IPS-18a (cell line): Measurements from ENCODE around the gene ITPR2.

ENCODE experiments used
- H3K27ac ChIP-seq: one replicate; pipeline ENCODE4 v1.5.1; 2013; ENCODE audit warnings: low read length
- H3K27me3 ChIP-seq: one replicate; pipeline ENCODE4 v1.6.1; 2013; ENCODE audit warnings: mild to moderate bottlenecking, low read length; ENCODE audit not compliant: control insufficient read depth, insufficient read depth
- H3K36me3 ChIP-seq: one replicate; pipeline ENCODE4 v1.6.1; 2013; ENCODE audit warnings: low read depth, low read length; ENCODE audit not compliant: control insufficient read depth
- H3K4me1 ChIP-seq: one replicate; pipeline ENCODE4 v1.6.1; 2013; ENCODE audit warnings: low read depth, low read length; ENCODE audit not compliant: control insufficient read depth
- H3K4me3 ChIP-seq: one replicate; pipeline ENCODE4 v1.5.1; 2013; ENCODE audit warnings: low read length
- H3K9ac ChIP-seq: one replicate; pipeline ENCODE4 v1.6.1; 2013; ENCODE audit warnings: mild to moderate bottlenecking, low read length, moderate library complexity
- H3K9me3 ChIP-seq: one replicate; pipeline ENCODE4 v1.6.1; 2013; ENCODE audit warnings: low read depth, low read length; ENCODE audit not compliant: control insufficient read depth

The ITPR2 gene

DNA sequence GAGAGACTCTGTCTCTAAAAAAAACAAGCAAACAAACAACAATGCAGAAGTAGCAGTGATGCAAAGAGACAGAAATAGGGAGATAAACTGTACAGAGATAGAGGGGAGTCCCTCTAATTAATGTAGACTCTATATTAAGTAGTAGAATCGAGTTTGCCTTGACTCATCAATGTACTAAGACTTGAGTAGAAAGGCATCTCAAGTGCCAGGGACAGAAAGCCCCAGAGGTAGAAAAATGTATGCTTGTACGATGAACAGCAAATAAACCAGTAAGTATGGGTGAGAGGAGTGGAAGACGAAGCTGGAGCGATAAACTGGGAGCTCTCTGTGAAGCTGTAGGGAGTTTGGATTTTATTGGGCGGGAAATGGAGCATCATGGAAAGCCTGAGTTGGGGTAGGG is 429.4 kb downstream of the ITPR2 start:
- Histone ChIP-seq H3K9me3 (no peaks in the 10 kb centered on the region), H3K9ac (no peak overlapping the region), H3K27me3 (no peaks in the 10 kb centered on the region), H3K4me1 (no peaks in the 10 kb centered on the region), H3K36me3 (no peaks in the 10 kb centered on the region), H3K27ac (no peak overlapping the region), H3K4me3 (no peak overlapping the region)

GRCh38 chr12:26402648-26403047 is 430.3 kb downstream of the ITPR2 start:
- H3K27ac ChIP-seq: no peak overlapping the region
- H3K4me1 ChIP-seq: no peaks in the 10 kb centered on the region
- no peaks in the 10 kb centered on the region for H3K27me3 ChIP-seq
- H3K9me3 ChIP-seq: no peaks in the 10 kb centered on the region
- no peaks in the 10 kb centered on the region for H3K36me3 ChIP-seq
- H3K4me3 ChIP-seq: no peak overlapping the region
- H3K9ac ChIP-seq: no peak overlapping the region

DNA sequence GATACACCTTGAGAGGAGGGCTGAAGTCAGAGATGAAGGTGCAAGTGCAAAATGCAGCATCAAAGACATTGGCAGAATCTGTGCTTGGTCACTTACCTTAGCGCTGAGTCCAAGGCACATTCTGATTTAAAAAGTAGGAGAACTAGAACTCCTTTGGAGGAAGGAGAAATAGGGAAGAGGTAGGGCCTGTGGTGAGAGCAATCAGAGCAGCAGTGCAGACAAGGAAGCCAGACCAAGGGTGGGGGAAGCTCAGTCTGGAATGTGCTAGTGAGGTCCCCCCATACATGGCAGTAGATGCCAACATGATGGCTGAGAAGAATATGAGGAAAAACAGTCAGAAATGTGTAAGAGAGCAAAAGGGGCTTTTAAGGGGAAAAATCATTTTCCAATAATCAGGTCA is 431.1 kb downstream of the ITPR2 start:
- Histone ChIP-seq H3K27ac (no peak overlapping the region), H3K27me3 (no peaks in the 10 kb centered on the region), H3K4me3 (no peak overlapping the region), H3K9ac (no peak overlapping the region), H3K9me3 (no peaks in the 10 kb centered on the region), H3K36me3 (no peaks in the 10 kb centered on the region), H3K4me1 (no peaks in the 10 kb centered on the region)

- H3K27ac ChIP-seq: no peak overlapping the region
- no peaks in the 10 kb centered on the region for H3K9me3 ChIP-seq
- no peaks in the 10 kb centered on the region for H3K36me3 ChIP-seq
- no peaks in the 10 kb centered on the region for H3K4me1 ChIP-seq
- H3K9ac ChIP-seq: no peak overlapping the region
- no peaks in the 10 kb centered on the region for H3K27me3 ChIP-seq
- no peak overlapping the region for H3K4me3 ChIP-seq
Observed at GRCh38 chr12:26400627-26401026, 432.4 kb downstream of the ITPR2 start.

DNA sequence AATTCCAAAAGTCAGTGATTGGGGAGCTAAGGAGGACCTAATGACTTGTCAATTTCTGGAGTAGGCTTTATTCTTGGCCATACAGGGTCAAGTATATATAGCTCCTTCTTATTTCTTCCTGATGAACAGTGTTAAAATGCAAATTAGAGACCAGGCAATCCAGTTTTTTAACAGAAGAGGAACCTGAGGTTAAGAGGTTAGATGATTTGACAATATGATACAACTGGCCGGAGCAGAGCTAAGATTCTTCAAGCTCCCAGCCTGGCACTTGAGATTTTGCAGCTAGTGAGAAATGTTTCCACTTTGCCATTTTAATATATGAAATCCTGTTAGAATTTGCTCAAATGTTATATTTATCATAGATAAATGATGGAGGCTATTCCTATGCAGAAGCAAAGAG is 433.6 kb downstream of the ITPR2 start:
- no peaks in the 10 kb centered on the region for H3K36me3 ChIP-seq
- no peaks in the 10 kb centered on the region for H3K9me3 ChIP-seq
- H3K9ac ChIP-seq: no peak overlapping the region
- no peaks in the 10 kb centered on the region for H3K4me1 ChIP-seq
- no peak overlapping the region for H3K4me3 ChIP-seq
- H3K27me3 ChIP-seq: no peaks in the 10 kb centered on the region
- H3K27ac ChIP-seq: no peak overlapping the region

DNA sequence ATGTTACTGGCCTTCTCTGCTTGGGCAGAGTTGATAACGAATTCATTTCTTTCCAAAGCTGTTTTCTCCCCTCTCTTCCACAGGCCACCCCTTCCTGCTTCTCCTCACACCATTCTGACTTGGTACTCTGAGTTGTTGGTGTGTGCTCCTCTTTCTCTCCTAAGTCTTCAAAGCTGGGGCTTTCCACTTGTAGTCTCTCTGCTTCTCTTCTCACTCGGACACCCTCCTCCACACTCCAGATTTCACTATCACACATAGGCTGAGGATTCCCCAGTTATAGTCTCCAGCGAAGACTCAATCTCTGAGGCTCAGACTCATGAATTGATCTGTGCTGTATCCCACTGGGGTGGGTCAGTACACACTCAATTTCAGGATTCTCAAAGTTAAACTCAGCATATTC is 436.6 kb downstream of the ITPR2 start:
- H3K9ac ChIP-seq: no peak overlapping the region
- H3K27ac ChIP-seq: no peak overlapping the region
- H3K4me1 ChIP-seq: no peaks in the 10 kb centered on the region
- H3K9me3 ChIP-seq: no peaks in the 10 kb centered on the region
- H3K4me3 ChIP-seq: no peak overlapping the region
- H3K36me3 ChIP-seq: no peaks in the 10 kb centered on the region
- no peaks in the 10 kb centered on the region for H3K27me3 ChIP-seq

- Histone ChIP-seq H3K4me1 (no peaks in the 10 kb centered on the region), H3K9ac (no peak overlapping the region), H3K36me3 (peaks cover 3% of the 10 kb centered on the region), H3K4me3 (no peak overlapping the region), H3K9me3 (no peaks in the 10 kb centered on the region), H3K27me3 (no peaks in the 10 kb centered on the region), H3K27ac (no peak overlapping the region)
Observed at GRCh38 chr12:26389343-26389742, 443.7 kb downstream of the ITPR2 start.

DNA sequence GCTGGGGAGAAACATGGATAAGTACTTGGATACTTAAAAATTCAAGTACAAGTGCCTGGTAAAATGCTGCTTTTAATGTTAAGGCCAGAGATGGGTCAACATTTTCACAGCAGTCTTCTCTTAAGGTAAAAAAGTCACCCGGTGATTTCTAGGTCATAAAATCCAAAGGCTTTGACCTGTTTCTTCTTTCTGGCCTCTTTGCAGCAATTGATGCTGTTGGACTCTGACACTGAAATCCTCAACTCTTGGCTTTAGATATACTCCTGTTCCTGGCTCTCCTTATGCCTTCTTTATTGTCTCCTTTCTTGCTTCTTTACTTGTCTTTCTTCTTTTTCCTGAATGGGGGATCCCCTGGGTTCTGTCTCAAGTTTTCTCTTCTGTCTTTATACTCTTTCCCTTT is 448.5 kb downstream of the ITPR2 start:
- no peaks in the 10 kb centered on the region for H3K4me1 ChIP-seq
- peaks cover 3% of the 10 kb centered on the region for H3K36me3 ChIP-seq
- H3K27ac ChIP-seq: no peak overlapping the region
- H3K9me3 ChIP-seq: no peaks in the 10 kb centered on the region
- H3K4me3 ChIP-seq: no peak overlapping the region
- no peaks in the 10 kb centered on the region for H3K27me3 ChIP-seq
- H3K9ac ChIP-seq: no peak overlapping the region

DNA sequence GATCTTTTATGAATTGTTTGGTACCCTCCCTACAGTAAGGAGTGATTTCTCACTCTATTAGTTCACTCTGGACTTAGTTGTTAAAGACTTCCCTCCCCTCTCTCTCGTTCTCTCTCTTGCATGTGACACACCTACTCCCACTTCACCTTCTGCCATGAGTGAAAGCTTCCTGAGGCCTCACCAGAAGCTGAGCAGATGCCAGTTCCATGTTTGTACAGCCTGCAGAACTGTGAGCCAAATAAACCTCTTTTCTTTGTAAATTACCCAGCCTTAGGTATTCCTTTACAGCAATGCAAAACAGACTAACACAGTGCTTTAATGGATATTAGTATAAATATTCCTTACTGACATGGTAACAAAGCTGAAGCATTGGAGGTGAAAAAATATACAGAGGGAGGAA is 450.0 kb downstream of the ITPR2 start:
- Histone ChIP-seq H3K4me3 (no peak overlapping the region), H3K9ac (no peak overlapping the region), H3K4me1 (no peaks in the 10 kb centered on the region), H3K9me3 (no peaks in the 10 kb centered on the region), H3K27ac (no peak overlapping the region), H3K36me3 (peaks cover 3% of the 10 kb centered on the region), H3K27me3 (no peaks in the 10 kb centered on the region)

- Histone ChIP-seq H3K4me1 (no peaks in the 10 kb centered on the region), H3K9ac (no peak overlapping the region), H3K36me3 (no peaks in the 10 kb centered on the region), H3K4me3 (no peak overlapping the region), H3K9me3 (no peaks in the 10 kb centered on the region), H3K27ac (no peak overlapping the region), H3K27me3 (no peaks in the 10 kb centered on the region)
Observed at GRCh38 chr12:26380897-26381296, 452.1 kb downstream of the ITPR2 start.

DNA sequence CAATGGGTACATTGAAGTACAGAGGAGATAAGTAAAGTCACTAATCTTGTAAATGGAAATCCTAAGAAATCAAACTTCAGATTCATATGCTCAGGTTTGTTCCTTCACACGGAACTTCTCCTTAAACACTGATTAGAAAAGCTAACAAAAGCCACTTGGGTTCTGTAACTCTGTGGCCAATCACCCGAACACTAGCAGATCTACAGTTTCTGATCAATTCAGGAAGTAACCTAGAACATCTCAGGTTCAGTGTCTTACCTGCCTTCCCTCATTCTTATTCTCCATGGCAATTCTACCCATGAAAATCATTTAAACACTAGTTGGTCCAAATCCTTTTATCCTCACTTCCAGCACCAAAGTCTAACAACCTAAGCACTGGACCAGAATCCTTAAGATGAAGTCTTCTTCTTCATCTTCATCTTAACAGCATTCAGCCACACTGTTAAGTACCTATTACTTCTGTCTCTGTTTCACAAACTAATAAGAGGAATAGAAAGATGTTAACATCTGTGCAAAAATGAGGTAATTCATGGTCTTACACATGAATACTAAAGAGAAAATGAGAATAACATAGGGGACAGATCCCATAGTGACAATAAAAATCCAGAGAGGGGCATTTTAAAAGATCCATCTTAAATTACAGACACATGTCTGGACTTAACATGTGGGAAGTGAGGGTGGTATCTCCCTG is 453.1 kb downstream of the ITPR2 start:
- H3K9me3 ChIP-seq: no peaks in the 10 kb centered on the region
- no peaks in the 10 kb centered on the region for H3K27me3 ChIP-seq
- no peak overlapping the region for H3K4me3 ChIP-seq
- no peaks in the 10 kb centered on the region for H3K4me1 ChIP-seq
- H3K27ac ChIP-seq: no peak overlapping the region
- no peaks in the 10 kb centered on the region for H3K36me3 ChIP-seq
- no peak overlapping the region for H3K9ac ChIP-seq

GRCh38 chr12:26378711-26379110 is 454.3 kb downstream of the ITPR2 start:
- Histone ChIP-seq H3K36me3 (no peaks in the 10 kb centered on the region), H3K27ac (no peak overlapping the region), H3K9ac (no peak overlapping the region), H3K9me3 (no peaks in the 10 kb centered on the region), H3K27me3 (no peaks in the 10 kb centered on the region), H3K4me3 (no peak overlapping the region), H3K4me1 (no peaks in the 10 kb centered on the region)
